Skeletal muscle satellite cell (primary cell): ENCODE measurements around the gene PITPNM3.

Source experiments
- H3K27me3 ChIP-seq: 2 replicates; pipeline ENCODE4 v1.7.0; 2013; ENCODE audit warnings: low read length; ENCODE audit not compliant: control insufficient read depth, insufficient read depth
- H3K36me3 ChIP-seq: 2 replicates; pipeline ENCODE4 v1.7.0; 2013; ENCODE audit warnings: mild to moderate bottlenecking, control low read depth, low read length; ENCODE audit not compliant: insufficient read depth
- H3K4me1 ChIP-seq: 2 replicates; pipeline ENCODE4 v1.7.0; 2013; ENCODE audit warnings: low read length; ENCODE audit not compliant: control insufficient read depth, insufficient read depth
- H3K4me2 ChIP-seq: 2 replicates; pipeline ENCODE4 v1.7.0; 2013; ENCODE audit warnings: mild to moderate bottlenecking, low read length
- H3K4me3 ChIP-seq: 2 replicates; pipeline ENCODE4 v1.7.0; 2013; ENCODE audit warnings: low read length
- H3K9ac ChIP-seq: 2 replicates; pipeline ENCODE4 v1.7.0; 2013; ENCODE audit warnings: mild to moderate bottlenecking, low read depth, low read length, moderate library complexity
- H3K9me3 ChIP-seq: replicated peaks from 2 replicates; pipeline ENCODE4 v1.7.0; 2013; ENCODE audit warnings: mild to moderate bottlenecking, control low read depth, low read length

PITPNM3 gene

GRCh38 chr17:6482105-6482455 is 74.3 kb downstream of the PITPNM3 start:
- no peaks in the 10 kb centered on the region for H3K27me3 ChIP-seq
- no peak overlapping the region for H3K4me2 ChIP-seq
- H3K9ac ChIP-seq, result no peak overlapping the region
- H3K9me3 ChIP-seq, result no peaks in the 10 kb centered on the region
- H3K4me1 ChIP-seq, result peaks cover 8% of the 10 kb centered on the region
- H3K4me3 ChIP-seq, result no peak overlapping the region
- no peaks in the 10 kb centered on the region for H3K36me3 ChIP-seq

GRCh38 chr17:6480303-6480675 is 76.1 kb downstream of the PITPNM3 start:
- H3K9ac ChIP-seq, result no peak overlapping the region
- no peak overlapping the region for H3K4me3 ChIP-seq
- no peaks in the 10 kb centered on the region for H3K9me3 ChIP-seq
- no peaks in the 10 kb centered on the region for H3K27me3 ChIP-seq
- no peaks in the 10 kb centered on the region for H3K4me1 ChIP-seq
- no peaks in the 10 kb centered on the region for H3K36me3 ChIP-seq
- H3K4me2 ChIP-seq, result no peak overlapping the region

GRCh38 chr17:6479622-6480302 is 76.6 kb downstream of the PITPNM3 start:
- Histone ChIP-seq H3K4me1 (no peaks in the 10 kb centered on the region), H3K9me3 (no peaks in the 10 kb centered on the region), H3K4me3 (no peak overlapping the region), H3K9ac (no peak overlapping the region), H3K27me3 (no peaks in the 10 kb centered on the region), H3K4me2 (no peak overlapping the region), H3K36me3 (no peaks in the 10 kb centered on the region)

GRCh38 chr17:6478486-6478885 is 77.9 kb downstream of the PITPNM3 start:
- Histone ChIP-seq H3K9ac (no peak overlapping the region), H3K36me3 (no peaks in the 10 kb centered on the region), H3K9me3 (no peaks in the 10 kb centered on the region), H3K4me1 (no peaks in the 10 kb centered on the region), H3K27me3 (no peaks in the 10 kb centered on the region), H3K4me2 (no peak overlapping the region), H3K4me3 (no peak overlapping the region)

GRCh38 chr17:6477831-6478383 is 78.4 kb downstream of the PITPNM3 start:
- Histone ChIP-seq H3K4me2 (no peak overlapping the region), H3K4me3 (no peak overlapping the region), H3K9me3 (no peaks in the 10 kb centered on the region), H3K27me3 (no peaks in the 10 kb centered on the region), H3K9ac (no peak overlapping the region), H3K36me3 (no peaks in the 10 kb centered on the region), H3K4me1 (peaks cover 1% of the 10 kb centered on the region)

GRCh38 chr17:6476810-6477179 is 79.6 kb downstream of the PITPNM3 start:
- Histone ChIP-seq H3K9me3 (no peaks in the 10 kb centered on the region), H3K4me3 (no peak overlapping the region), H3K4me2 (no peak overlapping the region), H3K27me3 (no peaks in the 10 kb centered on the region), H3K4me1 (peaks cover 12% of the 10 kb centered on the region), H3K36me3 (no peaks in the 10 kb centered on the region), H3K9ac (no peak overlapping the region)

- peaks cover 18% of the 10 kb centered on the region for H3K4me1 ChIP-seq
Measured at GRCh38 chr17:6476076-6476809, 80.1 kb downstream of the PITPNM3 start.

GRCh38 chr17:6475411-6475810 is 80.9 kb downstream of the PITPNM3 start:
- Histone ChIP-seq H3K4me3 (no peak overlapping the region), H3K4me2 (no peak overlapping the region), H3K9me3 (no peaks in the 10 kb centered on the region), H3K27me3 (no peaks in the 10 kb centered on the region), H3K9ac (no peak overlapping the region), H3K36me3 (no peaks in the 10 kb centered on the region), H3K4me1 (peaks cover 23% of the 10 kb centered on the region)

More at GRCh38 chr17:6476076-6476809, 80.1 kb downstream of the PITPNM3 start:
- H3K27me3 ChIP-seq, result no peaks in the 10 kb centered on the region
- H3K4me3 ChIP-seq, result no peak overlapping the region
- no peak overlapping the region for H3K9ac ChIP-seq
- H3K36me3 ChIP-seq, result no peaks in the 10 kb centered on the region
- no peak overlapping the region for H3K4me2 ChIP-seq
- no peaks in the 10 kb centered on the region for H3K9me3 ChIP-seq

- H3K4me2 ChIP-seq, result no peak overlapping the region
- H3K36me3 ChIP-seq, result no peaks in the 10 kb centered on the region
- no peak overlapping the region for H3K9ac ChIP-seq
- H3K27me3 ChIP-seq, result no peaks in the 10 kb centered on the region
- no peak overlapping the region for H3K4me3 ChIP-seq
- H3K4me1 ChIP-seq, result peaks cover 23% of the 10 kb centered on the region
- H3K9me3 ChIP-seq, result no peaks in the 10 kb centered on the region
Measured at GRCh38 chr17:6474906-6475305, 81.4 kb downstream of the PITPNM3 start.

GRCh38 chr17:6474376-6474775 is 82.0 kb downstream of the PITPNM3 start:
- Histone ChIP-seq H3K36me3 (no peaks in the 10 kb centered on the region), H3K4me3 (no peak overlapping the region), H3K4me1 (peaks cover 23% of the 10 kb centered on the region), H3K4me2 (no peak overlapping the region), H3K9me3 (no peaks in the 10 kb centered on the region), H3K9ac (no peak overlapping the region), H3K27me3 (no peaks in the 10 kb centered on the region)

- H3K9me3 ChIP-seq, result no peaks in the 10 kb centered on the region
- peaks cover 23% of the 10 kb centered on the region for H3K4me1 ChIP-seq
- no peaks in the 10 kb centered on the region for H3K36me3 ChIP-seq
- no peak overlapping the region for H3K9ac ChIP-seq
- no peak overlapping the region for H3K4me2 ChIP-seq
- H3K4me3 ChIP-seq, result no peak overlapping the region
- no peaks in the 10 kb centered on the region for H3K27me3 ChIP-seq
Measured at GRCh38 chr17:6473128-6473767, 83.1 kb downstream of the PITPNM3 start.
